Nephron progenitor cell (in vitro differentiated cells): ENCODE results near the gene PIGC.

ENCODE experiments used
- DNase-seq: peaks from one replicate; pipeline ENCODE4 v3.0.0; 2021
- H3K27ac Mint-ChIP-seq: 2 replicates; pipeline ENCODE4 v1.8.0; 2021; ENCODE audit warnings: mild to moderate bottlenecking, moderate library complexity, mixed read lengths
- H3K27me3 Mint-ChIP-seq: 2 replicates; pipeline ENCODE4 v1.8.0; 2021; ENCODE audit warnings: mild to moderate bottlenecking, low read depth, mixed read lengths; ENCODE audit not compliant: poor library complexity
- H3K36me3 Mint-ChIP-seq: 2 replicates; pipeline ENCODE4 v1.8.0; 2021; ENCODE audit warnings: low read depth, mixed read lengths
- H3K4me1 Mint-ChIP-seq: 2 replicates; pipeline ENCODE4 v1.8.0; 2021; ENCODE audit warnings: mixed read lengths
- H3K4me3 Mint-ChIP-seq: 2 replicates; pipeline ENCODE4 v1.8.0; 2021; ENCODE audit warnings: mild to moderate bottlenecking, moderate library complexity, mixed read lengths
- H3K9me3 Mint-ChIP-seq: 2 replicates; pipeline ENCODE4 v1.8.0; 2021; ENCODE audit warnings: mild to moderate bottlenecking, moderate library complexity, mixed read lengths
- CTCF ChIP-seq: fragments of 200-600 bp; sonication (generic); IDR thresholded peaks from 2 replicates; pipeline ENCODE4 v1.5.0; 2021; ENCODE audit warnings: antibody characterized with exemption

The PIGC gene

DNA sequence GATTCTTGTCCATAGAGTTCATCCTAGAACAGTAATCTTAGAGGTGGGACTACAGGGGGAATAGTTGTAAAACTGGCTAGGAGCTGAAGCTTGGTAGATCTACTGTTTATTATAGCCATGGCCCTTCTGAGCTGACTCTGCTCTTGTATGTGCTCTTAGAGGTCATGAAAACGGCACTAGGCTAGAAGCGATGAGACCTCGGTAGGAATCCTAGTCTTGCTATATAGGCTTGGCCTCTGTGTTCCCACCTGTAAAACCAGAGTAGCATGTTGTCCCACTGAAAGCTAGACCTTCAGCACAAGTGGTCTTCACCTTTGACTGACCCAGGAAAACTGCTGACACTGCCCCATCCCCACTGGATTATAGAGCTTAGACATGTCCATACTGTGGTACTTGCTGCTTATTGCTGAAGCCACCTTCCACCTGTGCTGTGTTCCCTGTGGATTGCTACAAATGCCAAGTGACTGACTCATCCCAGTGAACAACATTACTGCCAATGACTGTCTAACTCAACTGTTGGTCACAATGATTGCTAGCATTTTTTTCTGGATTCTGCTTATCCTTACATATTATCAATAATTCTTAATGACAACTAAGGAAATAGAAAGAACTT, 23.0 kb upstream of the PIGC start:
- no peaks in the 10 kb centered on the region for H3K9me3 Mint-ChIP-seq
- DNase-seq: no peak
- no peak for TF ChIP-seq CTCF
- no peaks in the 10 kb centered on the region for H3K4me1 Mint-ChIP-seq
- peaks cover 2% of the 10 kb centered on the region for H3K27me3 Mint-ChIP-seq
- no peaks in the 10 kb centered on the region for H3K36me3 Mint-ChIP-seq
- H3K4me3 Mint-ChIP-seq: no peak overlapping the region
- H3K27ac Mint-ChIP-seq: no peak overlapping the region

DNA sequence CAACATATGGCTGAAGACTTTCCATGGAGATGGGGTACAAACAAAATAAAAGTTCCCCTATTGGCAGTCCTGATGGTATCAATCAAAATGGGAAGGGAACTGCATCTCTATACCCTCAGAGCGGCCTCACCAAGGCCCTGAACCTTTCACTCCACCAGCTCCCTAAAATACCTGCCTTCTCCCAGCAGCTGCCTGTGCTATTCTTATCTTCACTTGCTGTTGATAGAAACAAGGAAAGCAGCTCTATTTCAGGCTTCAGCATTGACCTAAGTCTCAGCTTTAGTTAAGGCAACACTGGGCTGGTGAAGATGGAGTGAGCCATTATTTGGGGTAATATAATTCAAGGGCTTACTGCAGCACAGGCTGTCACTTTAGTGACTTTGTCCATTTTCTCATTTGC, 21.7 kb upstream of the PIGC start:
- Mint-ChIP-seq H3K27me3 (peaks cover 2% of the 10 kb centered on the region), H3K4me3 (no peak overlapping the region), H3K4me1 (peaks cover 6% of the 10 kb centered on the region), H3K36me3 (no peaks in the 10 kb centered on the region), H3K9me3 (no peaks in the 10 kb centered on the region), H3K27ac (no peak overlapping the region)
- DNase-seq: no peak
- TF ChIP-seq CTCF: no peak

- Mint-ChIP-seq H3K4me3 (no peak overlapping the region), H3K4me1 (peaks cover 10% of the 10 kb centered on the region)
- DNase-seq: no peak
Observed at GRCh38 chr1:172460887-172461315, 17.0 kb upstream of the PIGC start.

DNA sequence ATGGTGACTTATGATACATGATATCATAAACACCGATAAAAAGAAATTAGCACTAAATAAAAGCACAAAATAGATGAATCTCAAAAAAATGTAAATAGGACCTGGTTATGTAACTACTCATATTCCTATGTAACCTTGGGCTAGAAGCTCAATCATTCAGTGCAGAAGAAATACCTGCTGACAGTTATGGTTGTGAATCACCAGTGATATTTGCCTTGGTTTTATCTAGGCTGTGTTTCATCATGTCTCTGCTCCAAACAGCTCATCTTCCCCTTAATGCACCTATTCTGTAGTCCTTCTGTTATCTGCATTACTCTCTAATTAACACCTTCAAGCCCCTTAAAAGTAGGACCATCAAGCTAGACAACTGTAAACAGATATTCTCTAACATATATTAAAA, 16.3 kb upstream of the PIGC start:
- Mint-ChIP-seq H3K27ac (no peak overlapping the region), H3K4me1 (peaks cover 10% of the 10 kb centered on the region), H3K27me3 (no peaks in the 10 kb centered on the region), H3K36me3 (no peaks in the 10 kb centered on the region), H3K4me3 (no peak overlapping the region), H3K9me3 (no peaks in the 10 kb centered on the region)
- DNase-seq: no peak
- no peak for TF ChIP-seq CTCF

More at GRCh38 chr1:172460887-172461315, 17.0 kb upstream of the PIGC start:
- H3K27me3 Mint-ChIP-seq: no peaks in the 10 kb centered on the region
- no peaks in the 10 kb centered on the region for H3K36me3 Mint-ChIP-seq
- no peaks in the 10 kb centered on the region for H3K9me3 Mint-ChIP-seq
- TF ChIP-seq CTCF: no peak
- no peak overlapping the region for H3K27ac Mint-ChIP-seq

- H3K4me1 Mint-ChIP-seq: peaks cover 14% of the 10 kb centered on the region
- no peaks in the 10 kb centered on the region for H3K27me3 Mint-ChIP-seq
- no peak overlapping the region for H3K27ac Mint-ChIP-seq
- no peak for DNase-seq
- no peaks in the 10 kb centered on the region for H3K9me3 Mint-ChIP-seq
- no peak overlapping the region for H3K4me3 Mint-ChIP-seq
- no peak for TF ChIP-seq CTCF
- H3K36me3 Mint-ChIP-seq: no peaks in the 10 kb centered on the region
Observed at GRCh38 chr1:172457479-172458130, 13.7 kb upstream of the PIGC start.

GRCh38 chr1:172456344-172456769, 12.5 kb upstream of the PIGC start:
- no peak for TF ChIP-seq CTCF
- H3K4me3 Mint-ChIP-seq: no peak overlapping the region
- no peak for DNase-seq
- H3K36me3 Mint-ChIP-seq: no peaks in the 10 kb centered on the region
- H3K9me3 Mint-ChIP-seq: no peaks in the 10 kb centered on the region
- no peak overlapping the region for H3K27ac Mint-ChIP-seq
- H3K4me1 Mint-ChIP-seq: peaks cover 24% of the 10 kb centered on the region
- H3K27me3 Mint-ChIP-seq: no peaks in the 10 kb centered on the region
